ENCODE results near the gene CCNQ. TPM values are rescaled to one million over a fixed set of nuclear protein-coding genes. Genes with fewer than 3 reads are reported as not detected.

CCNQ gene
- total RNA-seq, 2 donors from 2014 or later = 15.8 to 21.7 TPM

GRCh38 chrX:153588782-153589446 is 10.0 kb downstream of the CCNQ start:
- intact Hi-C loops (cut with DNase I) = no loop called here
- DNase-seq (ENCODE audit: low spot score) = no peak

GRCh38 chrX:153588021-153588781 is 10.7 kb downstream of the CCNQ start:
- DNase-seq (ENCODE audit: low spot score) = no peak
- intact Hi-C loops (cut with DNase I) = no loop called here

GRCh38 chrX:153587342-153587741 is 11.6 kb downstream of the CCNQ start:
- DNase-seq (ENCODE audit: low spot score) = no peak
- intact Hi-C loops (cut with DNase I) = no loop called here

- intact Hi-C loops (cut with DNase I) = no loop called here
- no peak for DNase-seq (ENCODE audit: low spot score)
Observed at GRCh38 chrX:153585827-153586226, 13.1 kb downstream of the CCNQ start.

- intact Hi-C loops (cut with DNase I) = no loop called here
Observed at GRCh38 chrX:153583433-153583832, 15.5 kb downstream of the CCNQ start.

GRCh38 chrX:153582896-153583295 is 16.0 kb downstream of the CCNQ start:
- intact Hi-C loops (cut with DNase I) = no loop called here
- DNase-seq (ENCODE audit: low spot score) = no peak

More at GRCh38 chrX:153583433-153583832, 15.5 kb downstream of the CCNQ start:
- DNase-seq (ENCODE audit: low spot score) = no peak

- intact Hi-C loops (cut with DNase I) = no loop called here
- no peak for DNase-seq (ENCODE audit: low spot score)
Observed at GRCh38 chrX:153580700-153581386, 18.1 kb downstream of the CCNQ start.

- intact Hi-C loops (cut with DNase I) = no loop called here
Observed at GRCh38 chrX:153578889-153579288, 20.1 kb downstream of the CCNQ start.

GRCh38 chrX:153578200-153578835 is 20.6 kb downstream of the CCNQ start:
- intact Hi-C loops (cut with DNase I) = no loop called here

More at GRCh38 chrX:153578889-153579288, 20.1 kb downstream of the CCNQ start:
- no peak for DNase-seq (ENCODE audit: low spot score)

GRCh38 chrX:153576961-153577360 is 22.0 kb downstream of the CCNQ start:
- intact Hi-C loops (cut with DNase I) = no loop called here

More at GRCh38 chrX:153578200-153578835, 20.6 kb downstream of the CCNQ start:
- no peak for DNase-seq (ENCODE audit: low spot score)

GRCh38 chrX:153576239-153576870 is 22.6 kb downstream of the CCNQ start:
- intact Hi-C loops (cut with DNase I) = no loop called here
- DNase-seq (ENCODE audit: low spot score) = no peak

More at GRCh38 chrX:153576961-153577360, 22.0 kb downstream of the CCNQ start:
- no peak for DNase-seq (ENCODE audit: low spot score)

GRCh38 chrX:153573984-153574383 is 25.0 kb downstream of the CCNQ start:
- intact Hi-C loops (cut with DNase I) = no loop called here

GRCh38 chrX:153572601-153573000 is 26.3 kb downstream of the CCNQ start:
- no peak for DNase-seq (ENCODE audit: low spot score)
- intact Hi-C loops (cut with DNase I) = no loop called here

More at GRCh38 chrX:153573984-153574383, 25.0 kb downstream of the CCNQ start:
- DNase-seq (ENCODE audit: low spot score) = no peak

- intact Hi-C loops (cut with DNase I) = no loop called here
- DNase-seq (ENCODE audit: low spot score) = no peak
Observed at GRCh38 chrX:153571534-153571908, 27.4 kb downstream of the CCNQ start.

- DNase-seq (ENCODE audit: low spot score) = no peak
- intact Hi-C loops (cut with DNase I) = no loop called here
Observed at GRCh38 chrX:153569475-153569874, 29.5 kb downstream of the CCNQ start.

GRCh38 chrX:153568451-153569011 is 30.4 kb downstream of the CCNQ start:
- intact Hi-C loops (cut with DNase I) = no loop called here
- no peak for DNase-seq (ENCODE audit: low spot score)

- intact Hi-C loops (cut with DNase I) = no loop called here
- no peak for DNase-seq (ENCODE audit: low spot score)
Observed at GRCh38 chrX:153565996-153566580, 32.9 kb downstream of the CCNQ start.

- intact Hi-C loops (cut with DNase I) = no loop called here
- no peak for DNase-seq (ENCODE audit: low spot score)
Observed at GRCh38 chrX:153564047-153564606, 34.8 kb downstream of the CCNQ start.

Data from posterior vena cava (tissue), 2 donors.